TTC549 (cell line): Measurements from ENCODE around the gene AEN.

Source experiments
- FAIRE-seq: peaks from 2 replicates; lab custom pipeline; 2012; peaks lifted over from hg19 to GRCh38; lab: Jason Lieb, UNC

The AEN gene

DNA sequence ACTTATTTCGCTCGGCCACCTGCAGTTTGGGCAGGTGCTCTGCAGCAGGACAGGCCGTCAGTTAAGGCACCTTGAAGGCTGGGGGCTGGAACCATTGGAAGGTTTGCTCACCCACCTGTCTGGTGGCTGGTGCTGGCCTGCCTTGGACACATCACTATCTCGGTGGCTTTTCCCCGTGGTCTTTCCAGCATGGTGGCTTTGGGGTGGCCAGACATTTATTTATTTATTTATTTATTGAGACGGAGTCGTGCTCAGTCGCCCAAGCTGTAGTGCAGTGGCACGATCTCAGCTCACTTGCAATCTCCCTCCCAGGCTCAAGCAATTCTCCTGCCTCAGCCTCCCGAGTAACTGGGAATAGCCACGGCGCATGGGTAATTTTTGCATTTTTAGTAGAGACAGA lies 29.4 kb downstream of the AEN start:
- no peak for FAIRE-seq

DNA sequence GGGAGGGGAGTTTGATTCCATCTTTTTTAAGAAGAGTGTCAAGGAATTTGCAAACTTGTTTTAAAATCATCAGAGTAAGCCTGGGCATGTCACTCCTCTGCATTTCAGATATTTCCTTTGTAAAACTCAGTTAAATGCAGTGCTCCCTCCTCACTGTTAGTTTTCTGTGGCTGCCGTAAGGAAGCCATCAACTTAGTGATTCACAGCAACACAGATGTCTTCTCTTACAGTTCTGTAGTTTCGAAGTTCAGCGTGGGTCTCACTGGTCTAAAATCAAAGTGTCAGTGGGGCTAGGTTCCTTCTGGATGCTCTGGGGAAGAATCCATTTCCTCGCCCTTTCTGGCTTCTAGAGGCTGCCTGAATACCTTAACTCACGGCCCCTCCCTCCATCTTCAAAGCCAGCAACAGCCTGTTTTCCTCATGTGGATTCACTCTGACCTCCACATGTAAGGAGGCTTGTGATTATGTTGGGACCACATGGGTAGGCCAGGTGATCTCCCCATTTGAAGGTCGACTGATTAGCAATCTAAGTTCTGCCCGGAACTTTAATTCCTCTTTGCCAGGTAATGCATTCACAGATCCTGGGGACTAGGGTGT lies 30.1 kb downstream of the AEN start:
- FAIRE-seq: no peak

DNA sequence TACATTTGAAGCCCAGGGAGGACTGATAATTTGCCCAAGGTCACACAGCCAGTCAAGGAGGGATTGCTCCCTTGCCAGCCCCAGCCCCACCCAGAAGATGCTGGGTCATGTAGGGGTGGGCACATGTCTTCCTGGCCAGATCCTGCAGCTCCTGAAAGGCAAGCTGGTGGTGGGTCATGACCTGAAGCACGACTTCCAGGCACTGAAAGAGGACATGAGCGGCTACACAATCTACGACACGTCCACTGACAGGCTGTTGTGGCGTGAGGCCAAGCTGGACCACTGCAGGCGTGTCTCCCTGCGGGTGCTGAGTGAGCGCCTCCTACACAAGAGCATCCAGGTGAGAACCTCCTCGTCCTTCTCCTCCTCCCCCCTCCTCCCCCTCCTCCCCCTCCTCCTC lies 30.8 kb downstream of the AEN start:
- no peak for FAIRE-seq

DNA sequence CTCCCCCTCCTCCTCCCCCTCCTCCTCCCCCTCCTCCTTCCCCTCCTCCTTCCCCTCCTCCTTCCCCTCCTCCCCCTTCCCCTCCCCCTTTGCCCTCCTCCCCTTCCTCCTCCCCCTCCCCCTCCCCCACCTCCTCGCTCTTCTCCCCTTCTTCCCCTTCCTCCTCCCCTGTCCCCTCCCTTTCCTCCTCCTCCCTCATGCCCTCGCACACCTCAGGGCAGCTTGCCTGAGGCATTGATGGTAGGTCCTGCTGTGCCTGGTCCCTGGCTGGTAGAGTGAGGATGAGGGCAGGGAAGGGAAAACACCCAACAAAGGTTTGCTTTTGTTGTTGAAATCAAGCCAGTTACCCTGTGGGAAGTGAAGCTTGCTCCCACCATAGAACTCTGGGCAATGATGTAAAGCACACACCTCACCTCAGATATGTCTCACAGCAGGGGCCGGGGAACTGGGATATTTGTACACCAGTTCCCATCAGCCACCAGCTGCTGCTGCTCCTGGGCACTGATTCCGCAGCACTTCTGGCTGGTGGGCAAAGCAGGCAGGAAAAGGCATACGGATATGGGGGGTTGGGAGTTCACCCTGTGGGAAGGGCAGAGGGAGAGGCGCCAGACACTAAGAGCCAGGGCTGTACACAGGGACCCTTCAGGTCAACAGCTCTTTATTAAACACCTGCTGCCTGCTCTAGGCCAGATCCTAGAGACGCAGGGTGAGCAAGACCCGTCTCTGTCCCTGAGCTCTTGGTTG lies 31.5 kb downstream of the AEN start:
- FAIRE-seq: no peak

DNA sequence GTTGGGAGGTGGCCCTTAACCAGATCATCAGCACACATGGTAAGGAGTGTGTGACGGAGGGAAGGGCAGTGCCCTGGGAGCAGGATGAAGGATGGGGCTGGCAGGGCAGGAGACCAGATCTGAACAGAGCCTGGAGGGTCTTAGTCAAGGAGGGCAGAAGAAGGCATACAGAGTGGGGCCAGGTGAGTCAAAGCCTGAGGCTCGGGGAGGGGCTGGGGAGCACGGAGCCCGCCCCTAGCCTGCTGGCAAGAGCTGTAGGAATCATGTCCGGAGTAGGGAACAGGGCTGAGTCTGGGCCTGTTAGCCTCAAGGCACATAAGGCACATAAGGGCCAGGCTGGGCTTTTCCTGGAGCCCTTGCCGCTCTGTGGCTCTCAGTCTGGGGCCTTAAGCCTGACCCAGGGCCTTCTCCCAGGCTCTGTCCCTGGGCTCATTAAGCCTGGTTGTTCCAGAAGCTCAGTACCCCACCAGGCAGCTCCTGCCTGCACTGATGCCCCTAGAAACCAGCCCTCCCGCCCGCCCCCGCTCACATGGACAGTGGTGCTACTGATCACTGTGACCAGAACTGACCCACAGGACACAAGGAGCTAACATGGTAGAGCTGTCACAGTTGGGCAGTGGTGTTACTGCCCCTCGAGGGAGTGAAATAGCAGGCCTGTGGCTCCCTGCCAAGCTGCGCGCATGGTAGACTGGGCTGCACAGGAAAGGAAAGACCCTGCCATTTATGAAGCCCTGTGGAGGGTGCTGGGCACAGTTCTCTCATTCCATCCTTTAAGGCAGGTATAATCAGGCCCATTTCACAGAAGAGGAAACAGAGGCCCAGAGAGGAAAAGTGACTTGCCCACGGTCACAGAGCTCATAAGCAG lies 32.3 kb downstream of the AEN start:
- FAIRE-seq: no peak

DNA sequence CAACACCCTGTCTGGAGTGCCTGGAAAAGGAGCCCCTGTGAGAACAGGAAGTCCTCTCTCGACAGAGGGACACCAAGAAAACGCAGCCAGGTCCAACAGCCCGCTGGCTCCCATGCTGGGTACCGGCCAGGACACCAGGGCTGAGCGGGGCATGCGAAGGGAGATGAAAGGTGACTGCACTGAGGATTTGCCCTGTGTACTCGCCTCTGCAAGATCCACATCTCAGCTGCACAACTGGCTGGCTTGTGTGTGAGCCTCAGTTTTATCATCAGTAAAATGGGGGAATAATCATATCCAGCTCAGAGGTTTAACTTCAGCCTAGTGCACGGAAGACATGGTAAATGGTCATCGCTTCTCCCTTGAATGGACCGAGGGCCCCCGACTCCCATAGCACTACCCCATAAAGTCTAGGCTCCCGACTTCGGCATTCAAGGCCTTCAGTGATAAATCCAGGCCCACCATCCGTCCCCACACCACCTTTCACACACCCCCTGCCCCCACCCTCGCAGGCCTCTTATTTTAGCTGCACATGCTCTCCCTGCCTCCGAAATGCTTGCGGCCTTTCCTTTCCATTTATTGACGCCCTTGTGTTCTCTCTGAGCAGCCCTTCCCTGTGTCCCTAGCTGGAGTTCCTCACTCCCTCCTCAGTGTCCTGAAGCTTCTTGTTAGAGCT lies 33.4 kb downstream of the AEN start:
- FAIRE-seq: no peak

DNA sequence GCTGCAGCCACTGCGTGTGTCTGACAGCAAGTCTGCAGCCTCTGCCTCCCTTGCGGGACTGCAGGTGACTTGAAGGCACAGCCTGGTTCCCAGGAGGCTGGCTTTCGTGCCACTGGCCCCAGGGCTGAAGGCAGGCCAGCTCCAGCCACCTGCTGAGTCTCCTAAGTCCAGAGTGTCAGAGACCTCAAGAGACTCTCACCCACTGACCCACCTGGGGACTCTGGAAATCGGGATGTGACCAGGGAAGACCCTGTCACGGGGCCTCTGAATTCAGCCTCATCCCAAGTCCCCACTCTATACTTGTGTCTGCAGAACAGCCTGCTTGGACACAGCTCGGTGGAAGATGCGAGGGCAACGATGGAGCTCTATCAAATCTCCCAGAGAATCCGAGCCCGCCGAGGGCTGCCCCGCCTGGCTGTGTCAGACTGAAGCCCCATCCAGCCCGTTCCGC lies 34.0 kb downstream of the AEN start:
- FAIRE-seq: no peak

DNA sequence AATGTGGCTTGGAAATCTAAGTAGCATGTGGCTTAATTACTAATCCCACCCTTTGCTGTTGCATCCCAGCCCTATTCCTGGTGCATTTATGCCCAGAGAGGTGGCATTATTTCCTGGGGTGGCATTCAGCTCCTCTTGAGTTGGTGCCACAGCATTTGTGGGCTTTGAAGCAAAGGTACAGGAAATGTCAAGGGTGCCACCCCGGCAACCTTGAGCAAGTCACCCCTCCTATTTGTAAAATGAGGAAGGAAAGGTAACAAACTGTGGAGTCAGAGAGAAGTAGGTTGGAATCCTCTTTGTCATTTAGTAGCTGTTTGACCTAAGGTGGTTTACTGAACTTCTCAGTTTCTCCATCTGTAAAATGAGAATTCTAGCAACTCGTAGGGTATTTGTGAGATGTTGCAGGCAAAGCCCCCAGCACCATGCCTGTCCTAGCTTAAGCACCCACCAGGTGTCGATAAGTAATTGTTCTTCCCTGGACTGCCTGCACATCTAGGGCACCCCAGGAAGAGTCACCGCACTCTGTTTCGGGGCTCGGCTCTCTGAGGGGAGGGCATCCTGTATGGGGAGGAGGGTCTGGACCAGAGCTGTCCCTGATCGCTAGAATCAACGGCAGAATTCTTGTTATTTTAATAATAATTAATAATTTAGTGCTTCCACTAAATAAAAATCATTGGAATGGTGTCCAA lies 34.8 kb downstream of the AEN start:
- no peak for FAIRE-seq

DNA sequence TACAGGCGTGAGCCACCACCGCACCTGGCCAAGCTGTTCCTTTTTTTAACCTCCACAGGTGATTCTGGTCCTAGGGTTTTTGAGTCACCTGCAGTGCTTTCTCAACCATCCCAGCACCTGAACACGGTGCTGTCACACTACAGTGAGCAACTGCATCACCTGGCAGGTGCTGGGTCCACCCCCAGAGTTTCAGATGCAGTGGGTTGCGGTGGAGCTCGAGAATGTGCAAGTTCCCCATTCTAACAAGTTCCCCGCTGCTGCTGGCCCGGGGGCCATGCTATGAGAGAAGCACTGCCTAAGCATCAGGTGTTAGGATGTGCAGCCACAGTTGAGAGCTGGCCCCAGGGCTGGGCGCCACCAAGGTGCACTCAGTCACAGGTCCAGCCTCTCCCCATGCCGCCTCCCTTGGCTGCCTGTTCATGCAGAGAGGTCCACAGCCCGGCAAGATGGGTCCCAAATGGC lies 35.7 kb downstream of the AEN start:
- FAIRE-seq: no peak

DNA sequence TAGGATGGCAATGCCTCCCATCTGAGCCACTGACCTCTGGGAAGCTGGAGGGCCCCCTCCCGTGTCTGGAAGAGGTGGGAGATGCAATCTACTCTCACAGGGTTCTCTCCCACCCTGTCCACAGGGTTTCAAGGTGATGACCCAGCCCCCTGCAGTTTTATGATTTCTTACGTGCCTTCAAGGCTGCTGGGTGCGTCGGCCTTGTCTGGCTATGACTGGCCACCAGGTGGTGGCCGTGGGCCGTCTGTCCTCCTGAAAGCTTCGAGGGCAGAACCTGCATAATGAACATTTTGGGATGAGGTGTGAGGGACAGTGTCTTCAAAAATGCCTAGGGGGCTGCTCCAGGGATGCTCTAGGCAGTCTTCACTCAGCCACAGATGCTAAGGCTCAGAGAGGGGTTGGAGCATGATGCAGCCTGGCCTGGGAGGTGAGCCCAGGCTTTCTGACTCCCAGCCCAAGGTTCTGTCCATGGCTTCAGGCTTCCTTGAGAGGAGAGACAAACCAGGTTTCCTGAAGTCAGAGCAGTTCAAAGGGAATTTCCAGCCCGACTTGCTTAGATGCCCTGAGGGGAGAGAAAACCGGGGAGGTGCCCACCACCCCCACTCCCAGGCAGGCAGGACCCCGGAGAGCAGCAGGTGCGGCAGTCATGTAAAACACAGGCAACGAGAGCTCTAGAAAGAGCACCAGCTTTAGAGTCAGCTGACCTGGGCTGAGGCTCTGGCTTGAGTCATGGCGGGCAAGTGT lies 36.4 kb downstream of the AEN start:
- FAIRE-seq: no peak

DNA sequence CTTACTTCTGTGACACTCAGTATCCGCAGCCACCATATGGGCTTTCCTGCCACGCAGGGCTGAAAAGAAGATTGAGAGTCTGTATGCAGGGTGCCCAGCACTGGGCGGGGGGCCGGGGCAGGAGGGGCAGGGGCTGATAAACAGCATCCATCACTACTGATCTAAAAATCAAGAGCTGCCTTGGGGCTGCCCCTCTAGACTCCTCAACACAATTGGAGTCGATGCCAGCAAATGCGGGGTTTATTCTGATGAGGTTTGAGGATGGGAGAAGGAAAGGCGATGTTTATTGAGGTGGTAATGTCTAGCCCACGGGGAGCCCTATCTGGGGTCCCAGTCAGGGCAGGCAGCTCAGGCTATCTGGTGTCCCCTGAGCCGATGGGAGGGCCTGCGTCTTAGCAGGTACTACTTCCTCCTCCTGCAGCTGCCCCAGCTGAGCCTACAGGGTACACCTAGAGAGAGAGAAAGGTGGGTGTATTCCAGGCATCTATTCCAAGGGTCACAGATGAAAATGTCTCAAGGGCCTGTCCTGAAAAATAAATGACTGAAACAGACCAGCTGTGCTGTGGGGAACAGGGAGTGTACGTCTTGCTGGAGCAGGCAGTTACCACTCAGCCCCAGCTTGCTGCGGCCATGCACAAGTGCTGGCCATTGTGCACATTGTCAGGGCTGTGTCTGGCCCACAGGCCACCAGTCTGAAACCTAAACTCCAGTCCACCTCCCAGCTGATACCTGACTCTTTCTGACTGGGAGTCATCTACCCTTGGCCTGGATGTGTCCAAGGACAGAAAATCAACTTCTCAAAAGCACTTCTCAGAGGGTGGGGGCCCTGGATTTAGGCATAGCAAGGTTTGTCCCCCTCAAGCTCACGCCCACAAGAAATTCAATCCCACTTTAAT lies 37.2 kb downstream of the AEN start:
- no peak for FAIRE-seq

DNA sequence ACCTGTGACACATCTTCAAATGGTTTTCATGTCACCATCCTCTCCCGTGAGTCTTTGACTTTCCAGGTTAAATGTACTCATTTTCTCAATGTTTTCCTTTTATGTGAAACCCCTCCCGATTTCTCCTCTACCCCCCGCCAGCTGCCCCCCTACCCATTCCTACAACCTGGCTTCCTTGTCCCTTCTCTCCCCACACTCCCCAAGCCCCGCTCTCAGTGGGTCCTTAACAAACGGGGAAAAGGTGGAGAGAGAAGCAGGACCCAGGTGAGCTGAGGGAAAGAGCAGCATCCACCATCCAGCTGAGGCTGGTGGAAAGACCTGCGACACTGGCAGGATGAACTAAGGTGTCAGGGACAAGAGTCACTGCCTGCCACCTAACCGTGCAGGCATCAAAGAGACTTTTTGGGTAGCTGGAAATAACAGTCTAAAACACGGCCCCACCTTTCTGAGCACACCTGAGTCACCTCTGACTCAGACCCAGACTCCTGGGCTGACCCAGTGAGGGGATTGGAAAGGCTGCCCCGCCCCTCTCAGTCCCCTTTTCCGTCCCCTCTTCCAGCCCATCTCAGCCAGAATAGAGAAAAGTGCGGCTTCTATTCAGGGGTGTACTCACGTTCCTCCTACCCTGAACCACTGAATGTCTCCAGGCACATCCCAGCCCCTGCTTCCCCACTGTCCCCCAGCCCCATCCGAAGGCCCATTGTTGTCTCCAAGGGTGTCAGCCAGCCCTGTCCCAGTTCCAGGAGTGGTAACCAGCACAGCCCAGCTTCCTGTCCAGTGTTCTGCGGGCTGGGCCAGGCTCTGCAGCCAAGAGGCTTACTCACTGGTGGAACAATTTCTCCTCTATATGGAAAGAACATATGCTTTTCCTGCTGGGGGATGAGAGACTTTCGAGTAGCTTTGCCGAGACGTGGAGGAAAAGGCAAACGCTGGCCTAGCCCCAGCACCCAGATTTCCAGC lies 38.1 kb downstream of the AEN start:
- FAIRE-seq: no peak

DNA sequence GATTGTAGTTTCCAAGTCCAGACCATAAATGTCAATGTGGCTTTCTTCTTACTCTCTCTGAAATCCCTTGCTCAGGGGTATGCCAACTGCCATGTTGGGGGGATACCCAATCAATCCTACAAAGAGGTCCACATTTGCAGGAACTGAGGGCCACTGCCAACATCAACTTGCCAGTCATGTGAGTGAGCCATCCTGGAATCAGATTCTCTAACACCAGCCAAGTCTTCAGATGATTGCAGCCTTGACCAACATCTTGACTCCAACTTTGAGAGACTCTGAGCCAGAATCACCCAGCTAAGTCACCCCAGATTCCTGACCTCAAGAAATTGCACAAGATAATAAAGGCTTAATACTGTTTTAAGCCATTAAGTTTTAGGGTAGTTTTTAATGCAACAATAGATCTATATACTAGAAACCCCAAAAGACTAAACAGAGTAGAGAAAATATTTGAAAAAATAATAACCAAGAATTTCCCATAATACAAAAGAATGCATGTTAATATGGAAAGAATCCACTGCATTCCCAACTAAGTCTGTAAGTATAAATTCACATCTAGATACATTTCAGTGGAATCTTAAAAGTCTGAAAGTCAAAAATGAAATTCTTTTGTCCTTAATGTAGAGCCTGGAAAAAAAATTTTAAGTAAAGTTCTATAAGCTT lies 40.0 kb downstream of the AEN start:
- FAIRE-seq: no peak

DNA sequence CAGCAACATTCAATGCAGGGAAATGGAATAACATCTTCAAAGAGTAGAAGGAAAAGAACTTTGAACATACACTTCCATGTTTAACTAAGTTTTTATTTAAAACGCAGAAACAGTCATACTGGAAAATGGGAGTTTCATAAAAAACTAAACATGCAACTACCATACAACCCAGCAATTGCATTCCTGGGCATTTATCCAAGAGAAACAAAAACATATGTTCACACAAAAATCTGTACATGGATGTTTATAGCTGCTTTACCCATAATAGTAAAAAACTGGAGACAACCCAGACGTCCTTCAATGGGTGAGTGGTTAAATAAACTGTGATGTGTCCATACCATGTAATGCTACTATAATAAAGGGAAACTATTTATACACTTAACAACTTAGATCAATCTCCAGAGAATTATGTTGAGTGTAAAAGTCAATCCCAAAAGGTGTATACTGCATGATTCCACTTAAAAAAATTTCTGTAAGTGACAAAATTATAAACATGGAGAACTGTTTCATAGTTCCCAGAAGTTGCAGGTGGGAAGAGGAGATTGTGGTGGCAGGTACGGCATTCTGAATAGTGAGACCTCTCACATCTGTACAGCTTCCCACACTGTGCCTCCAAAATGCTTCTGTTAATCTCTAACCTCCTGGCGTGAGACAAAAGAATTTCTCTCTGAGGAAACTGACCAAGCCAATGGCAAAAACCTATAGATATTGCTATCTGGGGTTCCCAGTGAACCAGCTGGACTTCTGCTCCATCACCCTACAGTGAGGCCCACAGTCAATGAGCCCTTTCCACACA lies 40.8 kb downstream of the AEN start:
- no peak for FAIRE-seq

DNA sequence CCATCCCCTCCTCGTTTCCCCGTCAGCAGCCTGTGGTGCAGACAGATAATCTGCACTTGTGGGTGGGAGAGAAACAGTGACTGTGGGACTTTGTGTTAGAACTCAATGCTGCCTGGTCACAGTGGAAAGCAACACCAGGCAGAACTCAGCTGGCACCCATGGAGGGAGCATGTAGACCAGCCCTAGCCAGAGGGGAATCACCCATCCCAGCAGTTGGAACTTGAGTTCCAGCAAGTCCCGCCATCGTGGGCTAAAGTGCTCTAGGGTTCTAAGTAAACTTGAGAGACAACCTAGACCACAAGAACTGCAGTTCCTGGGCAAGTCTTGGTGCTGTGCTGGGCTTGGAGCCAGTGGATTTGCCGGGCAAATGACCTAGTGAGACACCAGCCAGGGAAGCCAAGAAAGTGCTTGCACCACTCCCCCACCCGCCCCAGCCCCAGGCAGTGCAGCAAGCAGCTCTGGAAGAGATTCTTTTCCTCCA lies 42.0 kb downstream of the AEN start:
- FAIRE-seq: no peak

DNA sequence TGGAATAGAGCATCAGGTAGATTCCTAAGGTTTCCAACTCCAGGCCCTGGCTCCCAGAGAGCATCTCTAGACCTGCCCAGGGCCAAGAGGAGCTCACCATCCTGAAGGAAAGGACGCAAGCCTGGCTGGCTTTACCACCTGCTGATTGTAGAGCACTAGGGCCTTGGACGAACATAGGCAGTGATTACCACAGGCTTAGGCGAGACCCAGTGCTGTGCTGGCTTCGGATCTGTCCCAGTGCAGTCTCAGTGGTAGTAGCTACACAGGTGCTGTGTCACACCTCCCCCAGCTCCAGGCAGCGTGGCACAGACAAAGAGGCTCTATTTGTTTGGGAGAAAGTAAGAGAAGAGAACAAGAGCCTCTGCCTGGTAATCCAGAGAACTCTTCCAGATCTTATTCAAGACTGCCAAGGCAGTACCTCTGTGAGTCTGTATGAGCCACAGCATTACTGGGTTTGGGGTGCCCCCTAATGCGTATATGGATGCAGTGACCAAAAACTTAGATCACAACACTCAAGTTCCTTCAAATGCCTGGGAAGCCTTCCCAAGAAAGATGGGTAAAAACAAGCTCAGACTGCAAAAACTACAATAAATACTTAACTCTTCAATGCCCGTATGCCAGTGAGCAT lies 43.1 kb downstream of the AEN start:
- no peak for FAIRE-seq

DNA sequence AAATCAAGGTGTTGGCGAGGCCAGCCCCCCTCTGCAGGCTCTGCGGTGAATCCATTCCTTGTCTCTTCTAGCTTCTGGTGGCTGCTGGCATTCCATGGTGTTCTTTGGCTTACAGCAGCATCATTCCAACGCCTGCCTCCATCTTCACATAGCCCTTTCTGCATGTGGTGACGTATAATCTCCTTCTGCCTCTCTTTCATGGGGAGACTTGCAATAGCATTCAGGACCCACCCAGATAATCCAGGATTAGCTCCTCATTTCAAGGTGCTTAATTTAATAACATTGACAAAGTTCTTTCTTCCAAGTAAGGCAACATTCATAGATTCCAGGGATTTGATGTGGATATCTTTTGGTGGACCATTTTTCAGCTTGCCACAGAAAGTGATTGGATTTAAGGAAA lies 53.5 kb downstream of the AEN start:
- FAIRE-seq: no peak
